GM19025 (cell line): Measurements from ENCODE around the gene HSD17B1.
"Not testable (repeated sequence)": the region's sequence is repeated elsewhere in the genome, so short reads cannot be mapped to it uniquely, and the experiment has no call there.

Experiments used
- ATAC-seq: cut with Tn5 transposase; IDR thresholded peaks from one replicate; pipeline ENCODE4 v1.9.1; 2021; ENCODE audit warnings: mild to moderate bottlenecking, low read depth, moderate library complexity; ENCODE audit not compliant: unreplicated experiment

The HSD17B1 gene, protein sequence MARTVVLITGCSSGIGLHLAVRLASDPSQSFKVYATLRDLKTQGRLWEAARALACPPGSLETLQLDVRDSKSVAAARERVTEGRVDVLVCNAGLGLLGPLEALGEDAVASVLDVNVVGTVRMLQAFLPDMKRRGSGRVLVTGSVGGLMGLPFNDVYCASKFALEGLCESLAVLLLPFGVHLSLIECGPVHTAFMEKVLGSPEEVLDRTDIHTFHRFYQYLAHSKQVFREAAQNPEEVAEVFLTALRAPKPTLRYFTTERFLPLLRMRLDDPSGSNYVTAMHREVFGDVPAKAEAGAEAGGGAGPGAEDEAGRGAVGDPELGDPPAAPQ

DNA sequence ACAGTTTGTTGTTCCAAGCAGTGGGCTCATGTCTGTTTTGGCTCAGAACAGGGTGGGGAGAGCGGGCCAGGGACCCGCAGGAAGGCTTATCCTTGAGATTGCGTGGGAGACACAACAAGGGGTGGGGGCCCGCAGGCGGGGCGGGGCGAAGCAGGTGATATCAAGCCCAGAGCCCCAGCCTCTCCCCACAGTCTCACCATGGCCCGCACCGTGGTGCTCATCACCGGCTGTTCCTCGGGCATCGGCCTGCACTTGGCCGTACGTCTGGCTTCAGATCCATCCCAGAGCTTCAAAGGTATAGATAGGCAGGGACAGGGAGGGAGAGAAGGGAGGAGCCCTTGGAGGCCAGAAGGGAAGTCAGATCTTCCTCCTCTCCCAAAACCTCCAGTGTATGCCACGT lies at the start of gene HSD17B1:
Gene HSD17B1, plus strand, starts transcription at position 188 of the 400 bp plus-strand sequence. Its CDS starts 11 bp downstream, at position 199.
- not testable (repeated sequence) for ATAC-seq

GRCh38 chr17:42502926-42503325 lies 49.8 kb upstream of the HSD17B1 start:
- ATAC-seq, result no peak

- ATAC-seq, result no peak
Measured at GRCh38 chr17:42507671-42508070, 45.1 kb upstream of the HSD17B1 start.

GRCh38 chr17:42508426-42509165 lies 44.1 kb upstream of the HSD17B1 start:
- no peak for ATAC-seq

GRCh38 chr17:42509409-42509808 lies 43.3 kb upstream of the HSD17B1 start:
- ATAC-seq, result no peak

- ATAC-seq, result no peak
Measured at GRCh38 chr17:42509841-42510240, 42.9 kb upstream of the HSD17B1 start.

GRCh38 chr17:42512246-42512645 lies 40.5 kb upstream of the HSD17B1 start:
- no peak for ATAC-seq

DNA sequence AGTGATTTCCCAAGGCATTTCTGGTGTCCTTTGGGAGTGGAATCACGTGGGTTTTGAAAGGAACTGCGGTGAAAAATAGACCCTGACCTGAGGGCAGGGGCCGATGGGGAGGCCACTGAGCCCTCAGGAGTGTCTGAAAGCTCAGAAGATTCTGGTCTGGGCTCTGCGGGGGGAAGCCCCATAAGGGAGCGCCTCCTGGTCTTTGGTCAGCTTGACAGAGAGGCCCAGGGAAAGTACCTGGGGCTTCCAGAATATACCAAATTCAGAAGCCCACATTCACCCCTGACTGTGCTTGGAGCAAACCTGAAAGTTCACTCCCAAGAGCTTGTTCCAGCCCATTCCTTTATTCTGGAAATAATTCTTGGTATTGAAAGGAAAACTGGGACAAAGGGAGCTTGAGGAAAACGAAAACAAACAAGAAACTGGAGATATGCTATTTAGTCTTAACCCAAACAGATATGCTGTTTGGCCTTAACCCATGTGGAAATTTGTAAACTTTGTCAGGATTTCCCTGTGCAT lies 39.9 kb upstream of the HSD17B1 start:
- peak; percentile 65 for ATAC-seq

DNA sequence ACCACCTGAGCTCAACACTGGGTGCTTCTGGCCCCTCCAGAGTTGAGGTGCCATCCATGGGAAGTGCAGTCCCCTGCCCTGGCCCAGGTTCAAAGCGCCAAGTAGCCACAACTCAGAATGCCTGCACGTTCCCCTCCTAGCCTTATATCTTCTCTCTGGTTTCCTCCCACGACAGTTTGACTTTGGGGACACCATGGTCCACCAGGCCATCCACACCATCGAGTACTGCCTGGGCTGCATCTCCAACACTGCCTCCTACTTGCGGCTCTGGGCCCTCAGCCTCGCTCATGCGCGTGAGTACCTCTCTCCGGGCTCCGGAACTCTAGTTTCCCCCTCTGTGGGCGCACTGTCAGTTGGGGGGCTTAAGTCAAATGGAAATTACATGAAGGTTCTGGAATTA lies 39.0 kb upstream of the HSD17B1 start:
- ATAC-seq, result no peak

DNA sequence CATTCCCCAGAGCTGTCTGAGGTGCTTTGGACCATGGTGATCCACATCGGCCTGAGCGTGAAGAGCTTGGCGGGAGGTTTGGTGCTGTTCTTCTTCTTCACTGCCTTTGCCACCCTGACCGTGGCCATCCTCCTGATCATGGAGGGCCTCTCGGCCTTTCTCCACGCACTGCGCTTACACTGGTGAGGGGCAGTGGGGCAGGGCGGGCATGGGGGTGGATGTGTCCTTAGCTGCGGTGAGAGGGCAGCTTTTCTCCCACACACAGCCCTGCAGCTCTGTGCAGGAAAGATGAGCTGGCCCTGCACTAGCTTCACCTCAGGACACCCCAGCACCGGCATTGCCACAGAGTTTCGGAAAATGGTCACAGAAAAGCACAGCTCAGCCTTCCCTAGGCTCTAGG lies 38.4 kb upstream of the HSD17B1 start:
- no peak for ATAC-seq

GRCh38 chr17:42514867-42515266 lies 37.9 kb upstream of the HSD17B1 start:
- no peak for ATAC-seq

DNA sequence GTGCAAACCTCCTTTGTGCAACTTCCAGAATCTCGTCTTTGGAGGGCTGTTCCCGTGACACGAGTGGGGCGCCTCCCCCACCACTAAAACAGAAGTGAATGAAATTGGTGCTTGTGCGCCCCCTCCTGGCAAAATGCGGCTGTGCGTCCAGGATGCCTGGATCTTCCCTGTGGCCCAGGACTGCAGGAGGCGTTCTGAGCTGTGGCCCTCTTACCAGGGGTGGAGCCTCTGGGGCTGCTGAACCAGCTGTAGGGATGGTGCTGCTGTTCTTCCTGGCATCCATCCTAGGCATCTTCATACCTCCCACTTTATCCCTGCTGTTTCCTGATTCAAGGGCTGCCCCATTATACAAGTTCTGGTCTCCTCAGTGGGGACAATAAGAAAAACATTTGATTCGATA lies 35.2 kb upstream of the HSD17B1 start:
- no peak for ATAC-seq

- no peak for ATAC-seq
Measured at GRCh38 chr17:42518046-42518754, 34.5 kb upstream of the HSD17B1 start.

- ATAC-seq, result no peak
Measured at GRCh38 chr17:42518755-42519545, 33.8 kb upstream of the HSD17B1 start.

GRCh38 chr17:42519546-42520491 lies 32.9 kb upstream of the HSD17B1 start:
- no peak for ATAC-seq

GRCh38 chr17:42520540-42520951 lies 32.2 kb upstream of the HSD17B1 start:
- ATAC-seq, result no peak

DNA sequence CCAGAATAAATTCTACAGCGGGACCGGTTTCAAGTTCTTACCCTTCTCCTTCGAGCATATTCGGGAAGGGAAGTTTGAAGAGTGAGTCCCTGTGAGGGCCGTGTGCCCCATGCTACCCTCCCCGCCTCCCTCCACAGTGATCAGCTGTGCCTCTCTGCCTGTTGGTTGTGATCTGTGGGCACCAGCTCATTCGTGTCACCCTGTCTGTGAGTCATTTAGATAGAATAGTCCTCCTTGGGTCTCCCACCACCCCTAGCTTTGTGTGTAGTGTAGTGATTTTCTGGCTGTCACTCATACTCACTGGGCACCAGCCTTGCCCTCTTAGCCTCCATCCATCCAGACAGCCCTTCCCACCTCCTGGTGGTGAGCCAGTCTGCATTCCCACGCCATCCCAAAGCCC lies 31.7 kb upstream of the HSD17B1 start:
- ATAC-seq, result no peak

DNA sequence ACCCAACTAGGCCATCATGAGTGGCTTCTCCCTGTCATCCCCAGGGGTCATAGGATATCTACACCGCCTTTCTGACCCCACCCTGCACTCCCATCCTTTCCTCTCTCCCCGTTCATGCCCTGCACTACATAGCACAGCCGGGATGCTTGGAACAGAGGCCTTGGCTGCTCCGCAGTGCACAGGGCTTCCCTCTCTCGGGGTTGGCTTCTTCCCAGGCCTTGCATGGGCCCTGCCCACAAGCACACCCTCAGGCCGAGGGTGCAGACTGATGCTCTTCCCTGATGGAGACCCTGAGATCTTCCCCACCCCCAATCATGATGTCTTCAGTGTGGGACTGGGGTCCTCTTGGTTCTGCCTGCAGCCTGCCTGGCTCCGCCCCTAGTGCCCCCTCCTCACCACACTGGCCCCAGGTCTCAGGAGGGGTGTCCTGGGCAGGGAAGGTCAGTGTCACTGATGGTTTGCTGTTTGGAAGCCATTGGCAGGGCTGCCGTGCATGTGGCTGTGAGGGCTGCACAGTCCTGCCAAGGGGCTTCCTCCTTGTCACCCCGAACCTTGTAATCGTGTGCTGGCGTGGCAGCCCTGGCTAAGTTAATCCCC lies 31.0 kb upstream of the HSD17B1 start:
- no peak for ATAC-seq

DNA sequence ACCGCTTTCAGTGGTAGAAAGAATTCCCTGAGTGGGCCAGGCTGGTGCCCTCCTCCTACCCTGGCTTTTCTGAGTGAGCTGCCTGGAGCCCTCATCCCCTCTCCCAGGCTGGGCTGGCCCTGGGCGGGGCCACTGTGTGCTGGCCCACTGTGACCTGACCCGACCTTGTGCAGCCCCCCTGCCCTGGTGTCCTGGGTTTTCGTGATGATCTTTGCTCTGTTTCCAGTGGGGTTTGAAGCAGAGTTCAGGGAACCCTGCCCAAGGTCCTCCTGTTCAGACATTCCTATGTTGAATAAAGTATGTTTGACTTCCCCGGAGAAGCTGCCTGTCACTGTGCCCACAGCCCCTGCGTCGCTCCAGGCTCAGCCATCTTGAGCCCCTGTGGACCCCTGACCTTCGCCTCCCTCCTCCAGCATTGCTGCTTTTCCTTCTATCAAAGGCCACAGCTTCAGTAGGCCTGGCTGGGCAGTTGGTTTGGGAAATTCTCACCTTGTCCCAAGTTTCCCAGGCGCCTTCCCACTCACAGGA lies 30.4 kb upstream of the HSD17B1 start:
- no peak for ATAC-seq
